ENCODE measurements around the gene ZNF384.

DNA sequence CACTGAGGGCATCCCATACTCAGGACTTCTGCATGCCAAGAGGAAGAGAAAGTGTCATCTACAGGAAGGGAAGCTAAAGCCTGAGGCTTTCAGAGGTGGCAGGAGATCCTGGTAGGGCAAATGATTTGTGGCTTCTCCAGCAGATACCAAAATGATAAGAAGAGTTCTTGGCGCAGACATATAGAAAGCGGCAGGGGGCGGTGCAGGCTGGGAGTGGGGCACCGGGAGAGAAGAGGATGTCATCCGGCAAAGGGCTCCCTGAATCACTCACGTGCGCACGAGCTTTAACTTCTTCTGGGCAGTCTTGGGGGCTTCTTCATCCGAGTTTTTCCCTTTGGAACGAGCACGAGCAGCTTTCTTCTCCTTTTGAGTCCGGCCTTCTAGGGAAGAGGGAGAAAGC lies 36.8 kb downstream of the ZNF384 start:
- TF ChIP-seq ZNF274 (IDR thresholded peaks at IDR 0.05; ENCODE audit: low read depth, low read length) = no peak
- no peak for TF ChIP-seq YY1 (IDR thresholded peaks at IDR 0.05; ENCODE audit: insufficient read depth, insufficient read length)
- TF ChIP-seq SUZ12 (IDR thresholded peaks at IDR 0.05; ENCODE audit: extremely low read depth, insufficient read depth, insufficient read length) = no peak
